Neural cell (in vitro differentiated cells): Measurements from ENCODE around the gene SERPINA9.

ENCODE experiments used
- CTCF ChIP-seq: fragments of 450-650 bp; IDR thresholded peaks from 2 replicates; pipeline ENCODE4 v1.5.1; 2014; ENCODE audit warnings: antibody characterized with exemption, mild to moderate bottlenecking, moderate library complexity; ENCODE audit not compliant: poor library complexity, severe bottlenecking
- EZH2 ChIP-seq: fragments of 200-600, 300-800 bp; shearing (Covaris generic), sonication (generic); IDR thresholded peaks from 2 replicates; pipeline ENCODE4 v1.6.1; 2014; ENCODE audit warnings: antibody characterized with exemption, low read length, borderline replicate concordance, mild to moderate bottlenecking; ENCODE audit not compliant: insufficient read depth, poor library complexity, severe bottlenecking
- RAD21 ChIP-seq: fragments of 450-650 bp; conservative IDR thresholded peaks from 2 replicates; pipeline ENCODE4 v1.6.1; 2014; ENCODE audit warnings: antibody characterized with exemption, mild to moderate bottlenecking, moderate library complexity
- REST ChIP-seq: IDR thresholded peaks from 2 replicates; pipeline ENCODE4 v1.6.1; 2012; ENCODE audit warnings: borderline replicate concordance

- no peak for TF ChIP-seq CTCF
- TF ChIP-seq EZH2 = no peak
- no peak for TF ChIP-seq RAD21
- TF ChIP-seq REST = no peak
Observed at GRCh38 chr14:94460631-94461416, 15.2 kb downstream of the SERPINA9 start.
